ENCODE measurements around the gene RAB11FIP5.
"Not testable (repeated sequence)": the region's sequence is repeated elsewhere in the genome, so short reads cannot be mapped to it uniquely, and the experiment has no call there.

RAB11FIP5 gene

DNA sequence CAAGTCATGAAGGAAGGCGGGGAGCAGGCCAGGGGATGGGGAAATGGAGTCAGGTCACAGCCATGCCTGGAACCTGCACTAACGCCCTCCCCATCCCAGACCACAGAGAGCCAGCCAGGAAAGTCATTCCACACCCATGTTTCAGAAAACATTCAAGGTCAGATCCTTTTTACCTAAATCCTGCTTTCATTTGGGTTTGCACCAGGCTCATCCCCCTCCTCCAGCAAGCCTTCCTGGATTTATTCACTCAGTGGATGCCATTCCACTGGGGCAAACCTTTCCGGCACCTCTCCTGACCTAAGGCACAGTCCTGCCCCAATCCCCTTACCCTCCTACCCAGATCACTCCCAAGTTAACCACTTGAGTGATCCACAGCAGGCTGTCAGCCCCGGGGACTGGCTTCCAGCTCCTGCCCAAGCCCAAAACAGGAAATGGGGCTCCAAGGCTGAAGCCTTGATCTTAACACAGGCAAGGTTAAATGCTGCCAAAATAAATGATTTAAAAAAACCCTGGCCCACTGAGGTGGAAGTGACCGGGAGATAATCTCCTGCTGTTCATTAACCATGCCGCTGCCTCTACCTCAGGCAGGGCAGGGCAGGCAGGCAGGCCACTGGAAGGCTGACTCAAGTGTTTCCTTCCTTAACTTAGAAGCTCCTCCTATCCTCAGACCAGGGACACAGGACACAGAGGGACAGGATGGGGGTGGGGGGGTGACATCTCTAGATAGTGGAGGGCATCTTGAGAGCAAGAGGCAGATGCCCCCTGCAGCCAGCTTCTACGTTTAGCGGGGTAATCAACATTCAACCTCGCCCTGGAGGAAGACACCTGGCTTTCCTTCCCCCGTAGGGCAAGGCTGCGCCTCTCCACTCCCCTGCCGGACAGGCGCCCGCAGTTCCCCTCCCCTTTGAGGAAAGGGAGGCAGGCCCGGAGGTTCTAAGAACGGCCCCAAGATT, 1.4 kb downstream of the RAB11FIP5 start:
- DNase-seq, result no peak

GRCh38 chr2:73110168-73111072, 2.3 kb downstream of the RAB11FIP5 start:
- no peak for DNase-seq

DNA sequence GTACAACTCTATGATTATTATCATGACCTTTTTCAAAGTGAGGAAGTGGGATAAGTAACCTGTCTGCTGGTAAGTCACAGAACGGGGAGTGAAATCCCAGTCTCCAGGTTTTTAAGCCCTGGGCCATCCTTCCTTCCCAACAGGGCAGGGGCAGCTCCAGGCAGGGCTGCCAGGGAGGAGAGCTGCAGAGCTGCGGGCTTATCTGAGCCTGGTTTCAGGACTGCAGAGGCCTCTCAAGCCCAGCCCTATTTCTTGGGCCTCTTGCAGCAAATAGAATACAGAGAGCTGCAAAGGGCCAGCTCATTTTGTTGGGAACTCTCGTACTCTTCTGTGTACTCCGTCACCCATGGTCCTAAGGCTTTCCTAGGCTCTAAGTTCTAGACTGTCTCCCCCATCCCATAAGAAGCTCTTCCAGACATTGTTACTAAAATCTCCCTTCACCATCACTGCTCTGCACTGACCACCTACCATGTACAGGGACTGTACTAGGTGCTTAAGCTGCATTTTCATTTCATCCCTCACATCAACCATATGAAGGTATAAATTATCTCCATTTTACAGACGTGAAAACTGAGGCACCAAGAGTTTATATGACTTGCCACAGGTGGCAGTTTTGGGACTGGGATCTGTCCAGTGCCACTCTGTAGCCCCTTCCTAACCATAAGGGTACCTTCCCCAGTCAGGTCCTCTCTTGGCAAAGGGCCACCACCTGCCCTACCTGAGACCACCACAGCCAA, 3.1 kb downstream of the RAB11FIP5 start:
- no peak for DNase-seq

GRCh38 chr2:73107211-73107926, 5.4 kb downstream of the RAB11FIP5 start:
- no peak for DNase-seq

GRCh38 chr2:73106791-73107190, 6.0 kb downstream of the RAB11FIP5 start:
- DNase-seq, result no peak

DNA sequence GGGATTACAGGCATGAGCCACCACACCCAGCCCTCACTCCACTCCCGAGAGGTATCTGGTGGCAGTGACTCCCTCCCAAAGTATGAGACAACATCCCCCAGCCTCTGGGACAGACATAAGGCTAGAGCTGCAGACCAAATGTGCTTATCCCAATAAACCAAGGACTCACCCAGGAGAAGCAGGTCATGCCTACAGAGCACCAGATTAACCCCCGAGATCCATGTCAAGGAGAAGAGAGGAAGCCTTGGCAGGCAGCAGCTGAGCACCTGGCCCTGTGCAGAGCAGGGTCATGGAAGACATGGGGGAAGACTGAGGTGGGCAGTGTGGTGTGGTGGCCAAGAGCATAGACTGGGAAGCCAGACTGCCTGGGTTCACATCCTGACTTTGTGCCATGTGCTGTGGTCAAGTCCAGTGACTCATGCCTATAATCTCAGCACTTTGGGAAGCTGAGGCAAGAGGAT, 7.2 kb downstream of the RAB11FIP5 start:
- DNase-seq, result no peak

GRCh38 chr2:73104933-73105332, 7.8 kb downstream of the RAB11FIP5 start:
- DNase-seq, result no peak

- DNase-seq, result no peak
Measured at GRCh38 chr2:73103018-73103542, 9.7 kb downstream of the RAB11FIP5 start.

DNA sequence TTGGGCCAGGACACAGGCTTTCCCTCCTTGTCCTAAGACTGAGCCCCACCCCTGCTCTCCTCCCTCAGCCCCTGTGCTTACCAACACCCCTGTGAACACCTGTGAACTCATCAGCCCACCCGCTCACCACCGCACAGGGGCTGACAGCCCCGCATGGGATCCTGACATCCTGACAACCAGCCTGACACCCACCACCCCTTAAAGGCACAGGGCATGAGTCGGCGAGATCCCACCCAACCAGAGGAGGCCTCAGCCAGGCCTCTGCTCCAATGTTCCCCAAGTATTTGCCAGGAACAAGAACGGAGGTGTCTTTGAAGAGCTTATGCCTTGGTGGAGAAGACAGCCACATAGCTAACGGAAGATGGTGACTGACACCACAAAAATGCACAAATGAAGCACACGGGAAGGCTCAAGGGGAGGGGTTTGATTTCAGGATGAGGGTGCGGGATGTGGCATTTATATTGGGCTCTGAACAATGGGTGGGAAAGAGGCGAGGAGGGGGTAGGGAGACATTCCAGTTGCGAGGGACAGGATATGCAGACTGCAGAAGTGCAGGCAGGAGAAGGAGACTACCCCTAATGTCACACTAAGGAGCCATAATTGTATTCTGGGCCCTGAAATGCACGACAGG, 11.0 kb downstream of the RAB11FIP5 start:
- DNase-seq, result no peak

- DNase-seq, result no peak
Measured at GRCh38 chr2:73100956-73101355, 11.8 kb downstream of the RAB11FIP5 start.

DNA sequence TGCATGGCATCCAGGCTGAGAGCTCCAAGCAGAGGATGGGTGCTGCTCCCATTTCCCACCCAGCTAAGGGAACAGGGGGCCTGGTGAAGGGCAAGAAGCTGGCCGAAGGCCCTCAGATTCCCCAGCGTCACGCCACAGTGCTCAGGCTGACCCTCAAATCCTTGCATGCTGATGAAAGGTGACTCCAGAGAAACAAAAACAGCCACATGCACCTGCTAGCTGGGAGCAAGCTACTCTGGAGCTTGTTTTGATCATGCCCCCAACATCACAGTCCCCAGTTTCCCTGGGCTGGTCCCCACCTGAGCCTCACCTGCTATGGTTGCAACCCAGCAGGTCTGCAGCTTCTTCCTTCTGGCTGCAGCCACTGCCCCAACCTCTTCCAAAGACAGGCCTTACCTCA, 13.3 kb downstream of the RAB11FIP5 start:
- no peak for DNase-seq

DNA sequence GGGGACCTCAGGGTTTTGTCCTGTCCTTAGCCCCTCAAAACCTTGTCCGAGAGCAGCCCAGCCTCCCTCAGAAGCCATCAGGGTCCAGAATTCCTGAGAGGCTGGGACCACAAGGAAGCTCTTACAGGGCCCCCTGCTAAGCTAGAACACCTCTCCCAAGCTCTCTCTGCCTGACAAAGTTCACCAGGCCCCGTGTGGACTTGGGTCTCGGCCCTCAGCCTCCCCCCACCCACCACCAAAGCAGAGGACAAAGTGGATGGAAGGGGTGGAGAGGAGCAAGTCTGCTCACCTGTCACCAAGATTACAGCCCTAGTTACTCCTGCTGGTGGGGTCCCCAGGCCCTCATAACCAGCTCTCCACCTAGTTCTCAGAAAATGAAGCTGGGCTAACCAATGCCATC, 16.8 kb downstream of the RAB11FIP5 start:
- no peak for DNase-seq

DNA sequence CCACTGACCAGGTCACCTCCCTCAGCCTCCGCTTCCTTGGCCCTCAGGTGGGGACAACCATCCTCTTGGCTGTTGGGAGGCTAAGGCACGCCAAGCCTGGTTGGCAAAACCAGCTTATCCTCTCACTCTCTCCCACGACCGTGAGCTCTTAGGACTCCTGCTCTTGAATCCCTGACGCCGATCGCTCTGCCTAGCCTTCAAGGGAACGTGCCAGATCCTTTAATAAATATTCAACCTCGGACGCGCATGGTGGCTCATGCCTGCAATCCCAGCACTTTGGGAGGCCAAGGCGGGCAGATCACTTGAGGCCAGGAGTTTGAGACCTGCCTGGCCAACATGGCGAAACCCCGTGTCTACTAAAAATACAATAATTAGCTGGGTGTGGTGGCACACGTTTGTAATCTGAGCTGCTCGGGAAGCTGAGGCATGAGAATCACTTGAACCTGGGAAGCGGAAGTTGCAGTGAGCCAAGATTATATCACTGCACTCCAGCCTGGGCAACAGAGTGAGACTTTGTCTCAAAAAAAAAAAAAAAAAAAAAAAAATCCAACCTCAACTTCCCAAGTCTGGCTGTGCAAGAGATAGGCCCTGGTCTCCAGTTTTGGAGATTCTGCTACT, 19.0 kb downstream of the RAB11FIP5 start:
- not testable (repeated sequence) for DNase-seq

- no peak for DNase-seq
Measured at GRCh38 chr2:73092146-73092783, 20.5 kb downstream of the RAB11FIP5 start.

DNA sequence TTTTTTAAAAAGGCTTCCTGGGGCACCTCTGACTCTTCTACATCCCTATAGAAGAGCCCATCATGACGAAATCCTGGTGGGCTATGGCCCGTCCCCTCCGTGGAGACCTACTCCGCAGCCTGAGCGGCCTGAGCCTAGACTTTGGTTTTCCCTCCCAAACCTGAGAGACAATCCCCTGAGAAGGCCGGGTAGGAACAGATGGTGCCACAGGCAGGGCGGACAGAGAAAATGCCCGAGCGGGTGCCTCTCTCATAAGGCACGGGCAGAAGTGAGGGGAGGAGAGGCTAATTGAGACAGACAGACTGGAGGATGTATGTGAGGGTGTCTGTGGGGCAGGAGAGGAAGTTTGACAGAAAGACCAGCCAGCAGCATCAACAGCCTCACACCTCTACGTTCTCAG, 21.1 kb downstream of the RAB11FIP5 start:
- no peak for DNase-seq

DNA sequence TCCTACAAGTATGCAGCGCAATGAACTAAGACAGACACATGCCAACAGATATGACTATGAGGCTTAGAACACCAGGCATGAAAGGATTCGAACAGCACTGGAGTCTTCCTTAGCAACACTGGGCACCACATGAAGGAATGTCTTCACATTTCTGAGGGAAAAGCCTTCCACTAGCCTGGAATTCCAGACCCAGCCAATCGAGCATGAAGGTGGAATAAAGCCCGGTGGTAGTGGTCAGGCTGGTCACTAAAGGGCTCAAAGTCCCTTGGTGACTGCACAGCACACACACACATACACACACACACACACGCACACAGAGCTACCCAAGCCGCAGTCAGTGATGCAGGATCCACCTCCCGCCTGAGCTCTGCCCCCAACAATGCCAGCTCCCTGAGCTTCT, 21.6 kb downstream of the RAB11FIP5 start:
- no peak for DNase-seq

- DNase-seq, result no peak
Measured at GRCh38 chr2:73089270-73090030, 23.3 kb downstream of the RAB11FIP5 start.

DNA sequence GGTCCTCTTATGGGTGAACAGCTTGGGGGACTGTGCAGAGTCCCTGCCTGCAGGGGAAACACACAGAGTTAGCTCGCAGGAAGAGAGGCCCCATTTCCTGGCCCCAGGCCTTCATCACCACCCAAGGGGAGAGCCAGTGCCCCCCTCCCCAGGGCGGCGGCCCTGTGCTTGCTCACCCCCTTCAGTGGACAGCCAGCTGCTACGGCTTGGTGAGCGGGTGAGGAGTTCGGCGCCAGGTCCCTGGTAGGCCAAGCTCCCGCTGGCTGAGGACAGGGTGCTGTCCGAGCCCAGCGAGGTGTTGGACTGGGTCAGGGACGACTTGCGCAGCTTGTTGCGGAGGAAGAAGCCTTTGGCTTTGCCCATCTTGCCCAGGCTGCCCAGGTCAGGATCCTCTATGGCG, 24.0 kb downstream of the RAB11FIP5 start:
- DNase-seq, result no peak

GRCh38 chr2:73088211-73088610, 24.5 kb downstream of the RAB11FIP5 start:
- no peak for DNase-seq

DNA sequence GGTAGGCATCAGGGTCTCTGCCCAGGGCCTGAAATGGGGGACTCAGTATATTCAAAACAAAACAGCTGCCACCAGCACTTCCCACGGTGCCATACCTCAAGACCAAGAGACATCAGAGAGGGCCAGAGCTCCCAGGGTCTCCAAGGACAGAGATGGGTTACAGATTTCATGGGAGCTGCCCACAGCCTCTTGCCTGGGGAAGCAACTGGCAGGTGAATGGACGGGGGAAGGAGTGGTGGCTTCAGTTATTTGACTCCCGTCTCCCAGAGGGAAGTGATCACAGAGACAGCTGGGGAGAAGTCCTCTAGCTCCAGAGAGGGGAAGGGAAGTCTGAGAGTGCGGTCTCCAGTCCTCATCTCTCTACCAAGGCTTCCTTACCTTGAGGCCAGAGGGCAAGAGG, 25.4 kb downstream of the RAB11FIP5 start:
- no peak for DNase-seq
